Endothelial cell of umbilical vein (primary cell): ENCODE data around the gene CARD9. TPM values are rescaled to one million over a fixed set of nuclear protein-coding genes. Genes with fewer than 3 reads are reported as not detected.
"Not testable (repeated sequence)": the region's sequence is repeated elsewhere in the genome, so short reads cannot be mapped to it uniquely, and the experiment has no call there.

Experiments used
- BruUV-seq: library from RNA; stranded (reverse); fragments of 400-500 nt; replicated peaks from 2 replicates; lab custom pipeline; 2021; lab: Mats Ljungman, UMichigan
- CTCF ChIA-PET: fragments of 300-600, 350-600 bp; sonication (Branson Sonifier 250); formaldehyde crosslinking; loops from one replicate; lab custom pipeline; 2021; ENCODE audit warnings: antibody characterized with exemption, inconsistent platforms; lab: Charles Lee
- POLR2A ChIA-PET: fragments of 300-600, 350-600 bp; sonication (Branson Sonifier 250); formaldehyde crosslinking; loops from one replicate; lab custom pipeline; 2021; ENCODE audit warnings: antibody characterized with exemption, inconsistent platforms; lab: Charles Lee
- DNase-seq: peaks from one replicate; pipeline ENCODE4 v3.0.0-alpha.2; 2011; ENCODE audit warnings: low read depth, low spot score
- FAIRE-seq: peaks from 2 replicates; lab custom pipeline; 2011; peaks lifted over from hg19 to GRCh38; lab: Jason Lieb, UNC
- H2AFZ ChIP-seq: 2 replicates; pipeline ENCODE4 v1.6.0; 2012; ENCODE audit warnings: low read depth, low read length, control low read depth, inconsistent platforms
- H3K27ac ChIP-seq: 2 replicates; pipeline ENCODE4 v1.5.1; 2011; ENCODE audit warnings: low read depth, mild to moderate bottlenecking, control low read depth, low read length, moderate library complexity; ENCODE audit not compliant: insufficient read depth
- H3K27me3 ChIP-seq, 2 experiments: 2 replicates each; pipeline versions ENCODE4 v1.6.0 to v1.6.1; 2011; ENCODE audit warnings: low read length in 2 of 2, mixed read lengths in 1 of 2; ENCODE audit not compliant: control insufficient read depth in 2 of 2, insufficient read depth in 2 of 2
- H3K36me3 ChIP-seq, 2 experiments: 2 replicates in 1 of 2; 3 replicates in 1 of 2; pipeline ENCODE4 v1.5.1; 2011; ENCODE audit warnings: low read length in 2 of 2, mild to moderate bottlenecking in 1 of 2, moderate library complexity in 1 of 2; ENCODE audit not compliant: control insufficient read depth in 2 of 2, insufficient read depth in 2 of 2; ENCODE audit errors: extremely low read depth in 1 of 2
- H3K4me1 ChIP-seq: 3 replicates; pipeline ENCODE4 v1.5.1; 2011; ENCODE audit warnings: mild to moderate bottlenecking, low read length; ENCODE audit not compliant: control insufficient read depth, insufficient read depth; ENCODE audit errors: extremely low read depth
- H3K4me2 ChIP-seq: 2 replicates; pipeline ENCODE4 v1.6.1; 2011; ENCODE audit warnings: low read length, control low read depth, mixed read lengths; ENCODE audit not compliant: insufficient read depth
- H3K4me3 ChIP-seq, 3 experiments: fragments of 200-600 bp in 1 of 3; sonication (generic), shearing (Covaris generic) in 1 of 3; replicated peaks in 1 of 3; 2 replicates each; pipeline ENCODE4 v1.5.1; 2011 to 2016; ENCODE audit warnings: control low read depth in 3 of 3, low read length in 3 of 3, mild to moderate bottlenecking in 2 of 3, inconsistent platforms in 1 of 3, low read depth in 1 of 3, moderate library complexity in 1 of 3; ENCODE audit not compliant: insufficient read depth in 1 of 3
- H3K79me2 ChIP-seq: 2 replicates; pipeline ENCODE4 v1.6.0; 2012; ENCODE audit warnings: low read length, inconsistent platforms; ENCODE audit not compliant: control insufficient read depth, insufficient read depth
- H3K9ac ChIP-seq: replicated peaks from 2 replicates; pipeline ENCODE3; 2011; ENCODE audit warnings: low read length, control low read depth; ENCODE audit not compliant: insufficient read depth; ENCODE audit errors: extremely low read depth
- H3K9me1 ChIP-seq: replicated peaks from 3 replicates; pipeline ENCODE4 v1.6.0; 2011; ENCODE audit warnings: mild to moderate bottlenecking, low read length; ENCODE audit not compliant: control insufficient read depth, insufficient read depth; ENCODE audit errors: extremely low read depth
- H3K9me3 ChIP-seq: replicated peaks from 2 replicates; pipeline ENCODE4 v1.5.1; 2012; ENCODE audit warnings: low read length, inconsistent platforms; ENCODE audit not compliant: control insufficient read depth, insufficient read depth
- H4K20me1 ChIP-seq: replicated peaks from 2 replicates; pipeline ENCODE3; 2011; ENCODE audit warnings: mild to moderate bottlenecking, low read length; ENCODE audit not compliant: control insufficient read depth, insufficient read depth; ENCODE audit errors: extremely low read depth
- CTCF ChIP-seq, 2 donors: IDR thresholded peaks; 1 replicate in 1 of 2; 2 replicates in 1 of 2; pipeline ENCODE4 v1.5.1; 2011; ENCODE audit warnings: low read length in 2 of 2, mild to moderate bottlenecking in 2 of 2, moderate library complexity in 2 of 2, control low read depth in 1 of 2, inconsistent platforms in 1 of 2, low read depth in 1 of 2; ENCODE audit not compliant: insufficient read depth in 1 of 2; ENCODE audit errors: extremely low read depth in 1 of 2
- EZH2 ChIP-seq: IDR thresholded peaks from 2 replicates; pipeline ENCODE4 v1.6.1; 2012; ENCODE audit warnings: borderline replicate concordance, low read depth, mild to moderate bottlenecking, moderate library complexity, low read length, inconsistent platforms; ENCODE audit not compliant: severe bottlenecking
- FOS ChIP-seq: IDR thresholded peaks from 2 replicates; pipeline ENCODE4 v1.6.1; 2011; ENCODE audit warnings: mild to moderate bottlenecking, low read length, moderate library complexity, borderline replicate concordance; ENCODE audit not compliant: insufficient read depth
- GATA2 ChIP-seq: IDR thresholded peaks from 2 replicates; pipeline ENCODE4 v1.7.0; 2011; ENCODE audit warnings: low read depth, mild to moderate bottlenecking, moderate library complexity, mixed read lengths, low read length; ENCODE audit not compliant: insufficient read length, insufficient read depth
- JUN ChIP-seq: IDR thresholded peaks from 2 replicates; pipeline ENCODE4 v1.6.1; 2011; ENCODE audit warnings: borderline replicate concordance, low read depth; ENCODE audit not compliant: insufficient read length, insufficient read depth
- MYC ChIP-seq: IDR thresholded peaks from one replicate; pipeline ENCODE4 v1.6.1; 2011; ENCODE audit warnings: mild to moderate bottlenecking, low read depth, low read length
- POLR2A ChIP-seq: IDR thresholded peaks from 2 replicates; pipeline ENCODE4 v1.6.1; 2012; ENCODE audit warnings: low read depth, mild to moderate bottlenecking, control low read depth, low read length
- POLR2AphosphoS5 ChIP-seq: IDR thresholded peaks from 2 replicates; pipeline ENCODE4 v1.6.1; 2012; ENCODE audit warnings: low read depth, mild to moderate bottlenecking, control low read depth, low read length, moderate library complexity; ENCODE audit not compliant: insufficient read depth
- dilution Hi-C: fragments of 300-500 bp; cut with MboI; formaldehyde crosslinking; loops from one replicate; pipeline ENCODE4 v1.15.0; 2019; ENCODE audit warnings: low sequenced_read_pairs; ENCODE audit not compliant: extremely low pct_ligation_motif_present
- intact Hi-C: fragments of 100-400 bp; cut with micrococcal nuclease; formaldehyde crosslinking; loops from one replicate; pipeline ENCODE4 v1.10.0; 2022
- polyA plus RNA-seq, 4 experiments: library from polyadenylated mRNA; depleted of rRNA in 3 of 4; stranded (reverse) in 3 of 4; unstranded in 1 of 4; fragments of >200 nt; gene quantifications; 2 replicates each; pipeline versions ENCODE4 v1.2.1 to v1.2.3, GENCODE V29; 2011 to 2012; ENCODE audit warnings: missing spikeins in 1 of 4
- total RNA-seq: library from RNA; stranded (reverse); gene quantifications from 2 replicates; pipeline ENCODE4 v1.2.3, GENCODE V29; 2021

CARD9 gene
- total and polyA plus RNA-seq, 2 donors (not counting 3 experiments of a cell fraction or from before 2014, with no cell fraction given) = 0.22 to 0.71 TPM

GRCh38 chr9:136319244-136319643, 54.2 kb downstream of the CARD9 start:
- CTCF ChIA-PET = not testable (repeated sequence)

GRCh38 chr9:136318776-136319241, 54.7 kb downstream of the CARD9 start:
- H3K4me1 ChIP-seq = no peaks in the 10 kb centered on the region
- FAIRE-seq (no peak), DNase-seq (no peak)
- TF ChIP-seq EZH2 = no peak
- no peak for TF ChIP-seq JUN
- TF ChIP-seq POLR2AphosphoS5 = no peak
- TF ChIP-seq POLR2A = no peak
- no peak for TF ChIP-seq CTCF (IDR thresholded peaks at IDR 0.05; ENCODE audit: extremely low read depth in 1 of 2, insufficient read depth in 1 of 2, low read depth in 1 of 2, low read length in 2 of 2)
- TF ChIP-seq MYC = no peak
- TF ChIP-seq FOS = no peak
- TF ChIP-seq GATA2 = no peak
- H3K4me3 ChIP-seq = no peak overlapping the region
- dilution Hi-C loops = no loop called here
- no peak overlapping the region for H3K9ac ChIP-seq
- H3K9me1 ChIP-seq = no peaks in the 10 kb centered on the region
- BruUV-seq = no TSS peak
- H3K9me3 ChIP-seq = no peaks in the 10 kb centered on the region
- intact Hi-C loops = no loop called here
- no peak overlapping the region for H3K27ac ChIP-seq
- no peak overlapping the region for H3K4me2 ChIP-seq
- ChIA-PET CTCF (no interaction called here), POLR2A (no interaction called here)
- H4K20me1 ChIP-seq = no peaks in the 10 kb centered on the region
- no peaks in the 10 kb centered on the region for H3K79me2 ChIP-seq
- H3K27me3 ChIP-seq = no peaks in the 10 kb centered on the region
- no peak overlapping the region for H2AFZ ChIP-seq
- H3K36me3 ChIP-seq = no peaks in the 10 kb centered on the region

More at GRCh38 chr9:136319244-136319643, 54.2 kb downstream of the CARD9 start:
- H3K9me3 ChIP-seq, H3K4me1 ChIP-seq, H3K27ac ChIP-seq, H2AFZ ChIP-seq, POLR2A ChIA-PET, intact Hi-C loops, dilution Hi-C loops, H3K27me3 ChIP-seq, DNase-seq, H3K36me3 ChIP-seq, H3K4me2 ChIP-seq, H3K9ac ChIP-seq, H4K20me1 ChIP-seq, BruUV-seq, H3K4me3 ChIP-seq, H3K9me1 ChIP-seq, FAIRE-seq, H3K79me2 ChIP-seq: not testable (repeated sequence)
